Gastrocnemius medialis (tissue), 4 donors: ENCODE data around the gene CCDC197. TPM values are rescaled to one million over a fixed set of nuclear protein-coding genes. Genes with fewer than 3 reads are reported as not detected.

Experiments
- ATAC-seq, 2 donors: fragments of 150-250 bp; one replicate each; pipeline ENCODE4 v1.9.1; 2016
- DNase-seq, 2 donors: peaks; one replicate each; pipeline ENCODE4 v3.0.0-alpha.2; 2019
- H3K27ac ChIP-seq, 4 donors: fragments of 200-600 bp; sonication (generic); 1 replicate in 1 of 4; 2 replicates in 3 of 4; pipeline ENCODE4 v1.5.1; 2016 to 2018; ENCODE audit warnings: mild to moderate bottlenecking in 2 of 4, moderate library complexity in 1 of 4
- H3K27me3 ChIP-seq, 3 donors: fragments of 200-600 bp; sonication (generic) in 2 of 3; 1 replicate in 1 of 3; 2 replicates in 2 of 3; pipeline versions ENCODE4 v1.5.1 to v1.6.0; 2016 to 2019; ENCODE audit warnings: mild to moderate bottlenecking in 1 of 3, moderate library complexity in 1 of 3
- H3K36me3 ChIP-seq, 2 donors: fragments of 200-600 bp; sonication (generic) in 1 of 2; one replicate each; pipeline ENCODE4 v1.5.1; 2017 to 2018
- H3K4me1 ChIP-seq, 2 donors: fragments of 200-600 bp; sonication (generic) in 1 of 2; one replicate each; pipeline ENCODE4 v1.5.1; 2016 to 2017; ENCODE audit warnings: mild to moderate bottlenecking in 2 of 2
- H3K4me3 ChIP-seq, 4 donors: fragments of 200-600 bp; sonication (generic) in 3 of 4; 1 replicate in 1 of 4; 2 replicates in 3 of 4; pipeline ENCODE4 v1.5.1; 2016 to 2019; ENCODE audit warnings: mild to moderate bottlenecking in 2 of 4
- H3K9me3 ChIP-seq, 3 donors: fragments of 200-600 bp; sonication (generic) in 2 of 3; 1 replicate in 1 of 3; 2 replicates in 2 of 3; pipeline ENCODE4 v1.5.1; 2016 to 2019
- POLR2A ChIP-seq, 2 donors: fragments of 450-650 bp; IDR thresholded peaks; one replicate each; pipeline ENCODE4 v1.6.1; 2017; ENCODE audit warnings: antibody characterized with exemption in 2 of 2, mild to moderate bottlenecking in 2 of 2, moderate library complexity in 2 of 2
- in situ Hi-C, 4 donors: fragments of 200-750 bp; cut with MboI; loops; one replicate each; pipeline versions ENCODE4 v1.15.0 to v1.8.0; 2017; ENCODE audit warnings: low sequenced_read_pairs in 4 of 4
- intact Hi-C: fragments of 100-400 bp; cut with DNase I; formaldehyde crosslinking; loops from one replicate; pipeline ENCODE4 v1.15.1; 2023; ENCODE audit warnings: low total_unique reads
- total RNA-seq, 4 donors: library from RNA; depleted of rRNA; stranded (reverse); fragments of >200 nt; gene quantifications; one replicate each; pipeline versions ENCODE4 v1.1.0 to v1.2.3, GENCODE V29; 2016
- TF ChIP-seq, protein P1 (sequence below), 5 experiments: fragments of 450-650 bp in 3 of 5; fragments of 200-600 bp in 2 of 5; sonication (generic) in 2 of 5; IDR thresholded peaks in 4 of 5; conservative IDR thresholded peaks in 1 of 5; 1 replicate in 4 of 5; 2 replicates in 1 of 5; pipeline ENCODE4 v1.5.1; 2016 to 2019; ENCODE audit warnings: antibody characterized with exemption in 5 of 5, mild to moderate bottlenecking in 3 of 5, moderate library complexity in 3 of 5

Gene CCDC197
- total RNA-seq, 4 donors from 2014 or later, result 0.56 to 0.61 TPM; not detected in 2

DNA sequence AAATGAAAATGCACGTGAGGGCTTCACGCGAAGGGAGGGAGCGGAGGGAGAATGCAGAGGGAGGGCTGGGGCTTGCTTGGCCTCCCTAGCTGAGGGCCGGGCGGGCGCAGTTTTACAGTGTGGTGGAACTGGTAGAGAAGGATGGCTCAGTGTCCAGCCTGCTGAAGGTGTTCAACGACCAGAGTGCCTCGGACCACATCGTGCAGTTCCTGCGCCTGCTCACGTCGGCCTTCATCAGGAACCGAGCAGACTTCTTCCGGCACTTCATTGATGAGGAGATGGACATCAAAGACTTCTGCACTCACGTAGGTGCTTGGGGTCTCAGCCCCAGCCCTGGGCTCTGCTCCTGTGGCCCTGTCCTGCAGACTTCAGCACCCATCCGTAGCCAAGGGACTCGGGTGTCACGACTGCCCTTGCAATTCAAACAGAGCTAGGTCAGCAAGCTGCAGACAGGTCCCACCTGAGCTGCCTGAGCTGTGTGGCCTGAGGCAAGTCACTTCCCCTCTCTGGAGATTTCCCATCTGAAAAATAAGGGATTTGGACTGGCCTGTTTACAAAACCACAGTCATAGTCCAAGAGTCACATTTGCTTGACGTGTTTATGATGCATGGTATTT lies 47.5 kb downstream of the CCDC197 start:
- TF ChIP-seq, protein P1, sequence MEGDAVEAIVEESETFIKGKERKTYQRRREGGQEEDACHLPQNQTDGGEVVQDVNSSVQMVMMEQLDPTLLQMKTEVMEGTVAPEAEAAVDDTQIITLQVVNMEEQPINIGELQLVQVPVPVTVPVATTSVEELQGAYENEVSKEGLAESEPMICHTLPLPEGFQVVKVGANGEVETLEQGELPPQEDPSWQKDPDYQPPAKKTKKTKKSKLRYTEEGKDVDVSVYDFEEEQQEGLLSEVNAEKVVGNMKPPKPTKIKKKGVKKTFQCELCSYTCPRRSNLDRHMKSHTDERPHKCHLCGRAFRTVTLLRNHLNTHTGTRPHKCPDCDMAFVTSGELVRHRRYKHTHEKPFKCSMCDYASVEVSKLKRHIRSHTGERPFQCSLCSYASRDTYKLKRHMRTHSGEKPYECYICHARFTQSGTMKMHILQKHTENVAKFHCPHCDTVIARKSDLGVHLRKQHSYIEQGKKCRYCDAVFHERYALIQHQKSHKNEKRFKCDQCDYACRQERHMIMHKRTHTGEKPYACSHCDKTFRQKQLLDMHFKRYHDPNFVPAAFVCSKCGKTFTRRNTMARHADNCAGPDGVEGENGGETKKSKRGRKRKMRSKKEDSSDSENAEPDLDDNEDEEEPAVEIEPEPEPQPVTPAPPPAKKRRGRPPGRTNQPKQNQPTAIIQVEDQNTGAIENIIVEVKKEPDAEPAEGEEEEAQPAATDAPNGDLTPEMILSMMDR (IDR thresholded peaks at IDR 0.05 in 4 of 5, conservative IDR thresholded peaks at IDR 0.05 in 1 of 5), result no peak
- in situ Hi-C loops (no loop called here), intact Hi-C loops (no loop called here)
- H3K27me3 ChIP-seq, result no peaks in the 10 kb centered on the region
- ATAC-seq (no peak), DNase-seq (no peak)
- no peak overlapping the region for H3K27ac ChIP-seq
- H3K9me3 ChIP-seq, result no peaks in the 10 kb centered on the region
- H3K36me3 ChIP-seq, result peaks cover 0 to 30% of the 10 kb centered on the region in 2 donors
- H3K4me3 ChIP-seq, result no peak overlapping the region
- H3K4me1 ChIP-seq, result peaks cover 0 to 4% of the 10 kb centered on the region in 2 donors

DNA sequence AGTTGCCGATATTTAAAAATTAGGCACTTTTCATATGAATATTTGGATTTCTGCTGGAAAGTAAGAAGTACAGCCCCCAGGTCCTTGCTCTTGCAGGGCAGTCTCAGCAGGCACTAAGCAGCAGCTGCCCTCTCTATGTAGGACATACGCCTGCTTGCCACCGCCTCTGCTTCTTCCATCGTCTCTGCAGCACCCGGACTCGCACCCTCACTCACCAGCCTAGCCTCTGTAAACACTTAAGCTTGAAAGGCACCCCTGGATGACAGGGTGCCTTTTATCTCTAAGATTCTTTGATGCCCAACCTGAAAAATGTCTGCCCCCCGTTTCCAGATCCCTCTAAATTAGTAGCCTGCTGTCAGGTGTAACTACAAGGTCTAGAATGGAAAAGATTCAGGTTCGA lies 48.0 kb downstream of the CCDC197 start:
- intact Hi-C loops (no loop called here), in situ Hi-C loops (no loop called here)
- H3K36me3 ChIP-seq, result peaks cover 2 to 36% of the 10 kb centered on the region in 2 donors

DNA sequence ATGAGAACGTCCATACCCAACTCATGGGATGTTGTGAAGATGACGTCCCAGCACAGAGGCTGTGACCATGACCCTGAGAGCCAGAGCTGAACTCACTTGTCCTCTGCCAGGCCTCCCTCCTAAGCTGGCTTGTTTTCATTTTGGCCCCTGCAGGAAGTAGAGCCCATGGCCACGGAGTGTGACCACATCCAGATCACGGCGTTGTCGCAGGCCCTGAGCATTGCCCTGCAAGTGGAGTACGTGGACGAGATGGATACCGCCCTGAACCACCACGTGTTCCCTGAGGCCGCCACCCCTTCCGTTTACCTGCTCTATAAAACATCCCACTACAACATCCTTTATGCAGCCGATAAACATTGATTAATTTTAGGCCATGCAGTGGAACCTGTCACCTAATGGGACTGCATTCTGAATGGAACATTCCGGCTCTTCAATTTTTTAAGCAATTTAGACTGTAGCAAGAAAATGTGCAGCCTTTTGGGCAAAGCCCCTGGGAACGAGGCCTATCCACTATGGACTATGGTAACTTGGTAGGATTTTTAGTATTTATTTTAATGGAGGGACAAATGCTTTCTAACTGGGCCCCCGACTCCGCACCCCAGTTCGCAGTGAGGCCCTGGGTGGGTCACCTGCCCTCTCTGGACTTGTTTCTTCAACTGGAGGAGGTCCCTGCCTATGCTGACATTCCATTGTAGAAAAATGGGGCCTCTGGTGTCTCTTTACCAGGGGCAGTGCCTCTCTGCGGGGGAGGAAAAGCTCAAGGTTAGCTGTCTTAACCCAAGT lies 48.7 kb downstream of the CCDC197 start:
- no peak for ATAC-seq
- H3K4me3 ChIP-seq, result no peak overlapping the region
- no peak for DNase-seq
- intact Hi-C loops (no loop called here), in situ Hi-C loops (no loop called here)
- H3K9me3 ChIP-seq, result no peaks in the 10 kb centered on the region
- H3K27ac ChIP-seq, result no peak overlapping the region
- peaks cover 2 to 42% of the 10 kb centered on the region in 2 donors for H3K36me3 ChIP-seq
- H3K27me3 ChIP-seq, result no peaks in the 10 kb centered on the region
- peaks cover under 1 to 4% of the 10 kb centered on the region in 2 donors for H3K4me1 ChIP-seq
- TF ChIP-seq, protein P1 (IDR thresholded peaks at IDR 0.05 in 4 of 5, conservative IDR thresholded peaks at IDR 0.05 in 1 of 5), result no peak
- no peak for TF ChIP-seq POLR2A (IDR thresholded peaks at IDR 0.05)

More for the DNA sequence above, 48.0 kb downstream of the CCDC197 start:
- no peak overlapping the region for H3K27ac ChIP-seq
- H3K9me3 ChIP-seq, result no peaks in the 10 kb centered on the region
- DNase-seq (no peak), ATAC-seq (no peak)
- no peak overlapping the region for H3K4me3 ChIP-seq
- no peaks in the 10 kb centered on the region for H3K27me3 ChIP-seq
- peaks cover 0 to 4% of the 10 kb centered on the region in 2 donors for H3K4me1 ChIP-seq
- TF ChIP-seq, protein P1 (IDR thresholded peaks at IDR 0.05 in 4 of 5, conservative IDR thresholded peaks at IDR 0.05 in 1 of 5), result no peak
- no peak for TF ChIP-seq POLR2A (IDR thresholded peaks at IDR 0.05)

DNA sequence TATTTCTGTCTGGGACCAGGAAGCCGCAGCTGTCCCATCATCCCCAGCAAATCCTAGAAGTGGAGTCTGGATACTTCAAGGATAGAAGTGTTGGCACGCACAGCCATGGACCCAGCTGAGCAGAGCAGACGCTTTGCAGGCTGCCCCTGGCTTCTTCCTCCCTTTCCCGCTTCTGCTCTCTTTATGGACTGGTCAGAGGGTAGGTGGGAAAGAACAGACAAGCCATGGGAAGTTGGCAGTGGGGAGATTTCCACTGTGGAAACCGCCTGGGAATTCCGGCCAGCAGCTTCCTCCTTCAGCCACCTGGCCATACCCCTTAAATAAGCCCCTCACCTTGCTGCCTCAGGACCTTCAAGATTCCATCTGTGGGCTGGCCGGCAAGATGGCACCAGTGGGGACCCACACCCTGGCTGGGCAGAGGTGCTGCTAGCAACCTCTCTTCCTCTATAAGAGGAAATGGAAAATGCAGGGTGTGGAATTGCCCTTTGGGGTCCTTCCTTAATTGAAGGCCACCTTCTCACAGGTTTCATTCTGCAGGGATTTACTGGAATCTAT lies 49.7 kb downstream of the CCDC197 start:
- Histone ChIP-seq H3K36me3 (peaks cover 2 to 49% of the 10 kb centered on the region in 2 donors), H3K9me3 (no peaks in the 10 kb centered on the region), H3K27me3 (no peaks in the 10 kb centered on the region), H3K4me3 (no peak overlapping the region), H3K4me1 (peaks cover 11% of the 10 kb centered on the region in 2 donors), H3K27ac (no peak overlapping the region)
- intact Hi-C loops (no loop called here), in situ Hi-C loops (no loop called here)
- ATAC-seq, result no peak
- TF ChIP-seq, protein P1 (IDR thresholded peaks at IDR 0.05 in 4 of 5, conservative IDR thresholded peaks at IDR 0.05 in 1 of 5), result no peak
- no peak for TF ChIP-seq POLR2A (IDR thresholded peaks at IDR 0.05)
- DNase-seq, result no peak
